ENCODE measurements around the gene SVIL.

DNA sequence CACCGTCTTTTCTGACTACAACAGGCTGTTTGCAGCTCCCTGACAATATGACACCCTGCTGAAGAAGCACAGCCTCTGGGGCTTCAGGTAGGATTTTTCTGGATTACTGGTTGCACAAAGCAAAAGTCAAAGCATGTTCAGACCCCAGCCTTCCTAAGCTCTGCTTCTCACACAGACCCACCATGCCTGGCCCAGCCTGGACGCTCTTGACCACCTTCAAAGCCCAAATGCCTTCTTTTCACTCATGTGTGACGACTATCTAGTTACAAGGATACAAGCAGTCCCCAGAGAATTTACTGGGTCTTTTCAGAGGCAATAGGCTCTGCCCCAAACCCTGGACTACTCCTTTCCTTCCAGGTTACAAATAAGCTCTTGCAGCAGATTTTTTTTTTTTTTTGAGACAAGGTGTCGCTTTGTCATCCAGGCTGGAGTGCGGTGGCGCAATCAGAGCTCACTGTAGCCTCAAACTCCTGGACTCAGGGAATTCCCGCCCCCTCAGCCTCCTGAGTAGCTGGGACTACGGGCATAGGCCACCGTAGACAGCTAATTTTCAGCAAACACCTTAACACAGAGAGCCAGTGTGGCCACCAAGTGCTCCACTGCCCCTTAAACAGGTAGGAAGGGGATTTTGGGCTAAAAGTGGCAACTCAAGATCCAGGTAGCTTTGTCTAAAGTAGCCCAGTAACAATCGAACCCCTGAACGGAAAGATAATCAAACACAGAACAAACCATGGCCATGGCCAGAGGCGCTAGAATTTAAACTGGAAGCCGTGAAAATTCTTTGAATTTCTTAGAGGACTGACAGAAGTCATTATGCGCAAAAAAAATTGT lies 16.2 kb downstream of the SVIL start:
- no peak for TF ChIP-seq POLR2A (IDR thresholded peaks at IDR 0.05)
- TF ChIP-seq, protein P1, sequence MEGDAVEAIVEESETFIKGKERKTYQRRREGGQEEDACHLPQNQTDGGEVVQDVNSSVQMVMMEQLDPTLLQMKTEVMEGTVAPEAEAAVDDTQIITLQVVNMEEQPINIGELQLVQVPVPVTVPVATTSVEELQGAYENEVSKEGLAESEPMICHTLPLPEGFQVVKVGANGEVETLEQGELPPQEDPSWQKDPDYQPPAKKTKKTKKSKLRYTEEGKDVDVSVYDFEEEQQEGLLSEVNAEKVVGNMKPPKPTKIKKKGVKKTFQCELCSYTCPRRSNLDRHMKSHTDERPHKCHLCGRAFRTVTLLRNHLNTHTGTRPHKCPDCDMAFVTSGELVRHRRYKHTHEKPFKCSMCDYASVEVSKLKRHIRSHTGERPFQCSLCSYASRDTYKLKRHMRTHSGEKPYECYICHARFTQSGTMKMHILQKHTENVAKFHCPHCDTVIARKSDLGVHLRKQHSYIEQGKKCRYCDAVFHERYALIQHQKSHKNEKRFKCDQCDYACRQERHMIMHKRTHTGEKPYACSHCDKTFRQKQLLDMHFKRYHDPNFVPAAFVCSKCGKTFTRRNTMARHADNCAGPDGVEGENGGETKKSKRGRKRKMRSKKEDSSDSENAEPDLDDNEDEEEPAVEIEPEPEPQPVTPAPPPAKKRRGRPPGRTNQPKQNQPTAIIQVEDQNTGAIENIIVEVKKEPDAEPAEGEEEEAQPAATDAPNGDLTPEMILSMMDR (IDR thresholded peaks at IDR 0.05): no peak
